Uterus (tissue), 4 donors: Measurements from ENCODE around the gene FARS2. TPM values are rescaled to one million over a fixed set of nuclear protein-coding genes. Genes with fewer than 3 reads are reported as not detected.

Experiments used
- DNase-seq, 2 donors: peaks; one replicate each; pipeline ENCODE4 v3.0.0-alpha.2; 2019 to 2020
- H3K27ac ChIP-seq, 2 donors: fragments of 200-600 bp; sonication (generic); 1 replicate in 1 of 2; 2 replicates in 1 of 2; pipeline ENCODE4 v1.5.1; 2016 to 2018
- H3K27me3 ChIP-seq, 2 donors: fragments of 200-600 bp; sonication (generic); one replicate each; pipeline ENCODE4 v1.5.1; 2018 to 2019; ENCODE audit warnings: control low read depth in 1 of 2
- H3K36me3 ChIP-seq, 2 donors: fragments of 200-600 bp; sonication (generic); one replicate each; pipeline ENCODE4 v1.5.1; 2019; ENCODE audit warnings: control low read depth in 1 of 2
- H3K4me1 ChIP-seq, 2 donors: fragments of 200-600 bp; sonication (generic); one replicate each; pipeline ENCODE4 v1.5.1; 2018 to 2019; ENCODE audit warnings: control low read depth in 1 of 2
- H3K4me3 ChIP-seq, 2 donors: fragments of 200-600 bp; sonication (generic); 1 replicate in 1 of 2; 2 replicates in 1 of 2; pipeline ENCODE4 v1.5.1; 2018 to 2019; ENCODE audit warnings: mild to moderate bottlenecking in 1 of 2
- H3K9me3 ChIP-seq, 2 donors: fragments of 200-600 bp; sonication (generic); one replicate each; pipeline ENCODE4 v1.5.1; 2019; ENCODE audit warnings: control low read depth in 1 of 2
- CTCF ChIP-seq, 4 experiments: fragments of 200-600 bp in 2 of 4; fragments of 450-650 bp in 2 of 4; sonication (generic) in 2 of 4; IDR thresholded peaks; one replicate each; pipeline ENCODE4 v1.5.1; 2016 to 2019; ENCODE audit warnings: antibody characterized with exemption in 4 of 4, mild to moderate bottlenecking in 2 of 4, moderate library complexity in 1 of 4
- POLR2A ChIP-seq, 2 donors: fragments of 450-650 bp; IDR thresholded peaks; one replicate each; pipeline ENCODE4 v1.6.1; 2016; ENCODE audit warnings: antibody characterized with exemption in 2 of 2, mild to moderate bottlenecking in 1 of 2, moderate library complexity in 1 of 2
- intact Hi-C: fragments of 100-400 bp; cut with DNase I; formaldehyde crosslinking; loops from one replicate; pipeline ENCODE4 v1.15.1; 2023; ENCODE audit warnings: low total_unique reads
- total RNA-seq, 4 donors: library from RNA; depleted of rRNA in 3 of 4; stranded (reverse); fragments of >200 nt in 3 of 4; gene quantifications; one replicate each; pipeline versions ENCODE4 v1.1.0 to v1.2.4, GENCODE V29; 2014 to 2023
- donor health status: DM: yes; HTN: yes; CAD: no.

Gene FARS2
- total RNA-seq, 4 donors from 2014 or later = 14.4 to 32.5 (median 25.6) TPM

DNA sequence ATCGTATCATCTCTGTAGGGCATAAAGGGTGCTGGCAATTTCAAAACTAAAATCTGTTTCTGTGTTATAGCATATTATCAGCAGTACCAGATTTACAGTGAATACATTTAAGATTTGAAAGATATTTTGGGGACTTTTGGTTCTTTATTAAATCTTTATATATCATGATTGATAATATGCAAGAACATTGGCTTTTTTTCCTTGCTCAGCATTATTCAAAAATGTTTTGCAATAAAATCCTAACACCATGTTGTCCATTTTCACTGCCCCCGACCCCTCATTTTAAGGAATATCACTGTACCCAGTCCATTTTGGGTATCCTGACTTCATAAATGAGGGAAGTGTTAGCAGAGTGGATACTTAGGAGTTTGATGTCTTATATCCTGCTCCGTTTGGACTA lies 16.3 kb downstream of the FARS2 start:
- intact Hi-C loops = no loop called here
- TF ChIP-seq POLR2A (IDR thresholded peaks at IDR 0.05) = no peak
- no peak for TF ChIP-seq CTCF (IDR thresholded peaks at IDR 0.05)
- H3K4me3 ChIP-seq = no peak overlapping the region
- no peak overlapping the region for H3K27ac ChIP-seq
- no peaks in the 10 kb centered on the region for H3K36me3 ChIP-seq
- no peak for DNase-seq
- H3K9me3 ChIP-seq = no peaks in the 10 kb centered on the region
- H3K4me1 ChIP-seq = no peaks in the 10 kb centered on the region
- no peaks in the 10 kb centered on the region for H3K27me3 ChIP-seq

DNA sequence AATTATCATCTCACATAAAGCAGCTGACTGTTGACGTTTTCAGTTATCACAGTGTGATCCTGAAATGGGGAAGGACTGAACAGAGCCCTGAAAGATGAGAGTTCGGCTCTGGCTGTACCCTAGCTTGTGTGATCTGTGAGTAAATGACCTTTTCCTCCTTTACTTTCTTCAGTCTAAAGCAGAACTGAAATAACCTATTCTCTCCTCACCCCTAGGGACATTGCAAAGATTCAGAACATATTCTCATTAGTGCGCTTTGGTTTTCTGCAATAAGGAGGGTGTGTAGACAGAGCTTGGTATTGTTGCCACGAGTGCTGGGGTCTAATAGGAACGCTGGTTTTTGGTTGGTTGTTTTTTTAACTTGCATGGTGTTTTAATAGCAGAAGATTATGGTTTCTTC lies 16.7 kb downstream of the FARS2 start:
- Histone ChIP-seq H3K4me3 (no peak overlapping the region), H3K27me3 (no peaks in the 10 kb centered on the region), H3K9me3 (no peaks in the 10 kb centered on the region), H3K4me1 (no peaks in the 10 kb centered on the region), H3K36me3 (no peaks in the 10 kb centered on the region), H3K27ac (no peak overlapping the region)
- intact Hi-C loops = no loop called here
- no peak for DNase-seq
- no peak for TF ChIP-seq POLR2A (IDR thresholded peaks at IDR 0.05)
- no peak for TF ChIP-seq CTCF (IDR thresholded peaks at IDR 0.05)

GRCh38 chr6:5278565-5279120 lies 17.3 kb downstream of the FARS2 start:
- DNase-seq = no peak
- H3K27ac ChIP-seq = no peak overlapping the region
- H3K4me1 ChIP-seq = no peaks in the 10 kb centered on the region
- TF ChIP-seq POLR2A (IDR thresholded peaks at IDR 0.05) (no peak), CTCF (IDR thresholded peaks at IDR 0.05) (no peak)
- no peaks in the 10 kb centered on the region for H3K36me3 ChIP-seq
- H3K27me3 ChIP-seq = no peaks in the 10 kb centered on the region
- intact Hi-C loops = no loop called here
- no peak overlapping the region for H3K4me3 ChIP-seq
- no peaks in the 10 kb centered on the region for H3K9me3 ChIP-seq

- no peak overlapping the region for H3K4me3 ChIP-seq
- H3K4me1 ChIP-seq = no peaks in the 10 kb centered on the region
- no peak for DNase-seq
- no peaks in the 10 kb centered on the region for H3K27me3 ChIP-seq
- H3K36me3 ChIP-seq = no peaks in the 10 kb centered on the region
- no peaks in the 10 kb centered on the region for H3K9me3 ChIP-seq
- H3K27ac ChIP-seq = no peak overlapping the region
- intact Hi-C loops = no loop called here
- TF ChIP-seq POLR2A (IDR thresholded peaks at IDR 0.05) (no peak), CTCF (IDR thresholded peaks at IDR 0.05) (no peak)
These were observed 18.6 kb downstream of the FARS2 start for GRCh38 chr6:5279891-5280338.

DNA sequence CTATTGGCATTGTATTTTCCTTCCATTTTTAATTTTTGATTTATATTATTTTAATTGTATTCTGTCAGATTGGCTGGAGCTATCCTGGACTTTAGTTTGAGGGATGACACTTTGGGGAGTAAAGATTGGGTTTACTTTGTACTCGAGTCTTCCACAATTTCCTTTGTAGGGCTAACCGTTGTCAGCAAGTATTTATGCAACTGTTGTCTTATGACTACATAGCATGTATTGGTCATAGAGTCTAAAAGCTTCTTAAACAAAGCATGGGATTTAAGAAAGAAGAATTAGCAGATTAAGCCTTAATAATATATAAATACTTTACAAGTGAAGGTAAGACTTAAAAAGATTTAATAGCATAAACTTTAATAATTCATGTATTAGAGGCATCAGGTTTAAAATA lies 19.6 kb downstream of the FARS2 start:
- intact Hi-C loops = no loop called here
- Histone ChIP-seq H3K36me3 (no peaks in the 10 kb centered on the region), H3K4me1 (no peaks in the 10 kb centered on the region), H3K27me3 (no peaks in the 10 kb centered on the region), H3K27ac (no peak overlapping the region), H3K4me3 (no peak overlapping the region), H3K9me3 (no peaks in the 10 kb centered on the region)
- TF ChIP-seq POLR2A (IDR thresholded peaks at IDR 0.05) (no peak), CTCF (IDR thresholded peaks at IDR 0.05) (no peak)
- no peak for DNase-seq
